Measurements from ENCODE around the gene MPV17L2. TPM values are rescaled to one million over a fixed set of nuclear protein-coding genes. Genes with fewer than 3 reads are reported as not detected.
A peak's percentile ranks its signal among the peaks of the same experiment; 100 is the strongest.

MPV17L2 gene
- total RNA-seq: 8.7 and 9.5 TPM in 2 replicates

GRCh38 chr19:18192673-18193387 is at the start of gene MPV17L2:
Gene MPV17L2, plus strand, starts transcription at chr19:18193218. Its CDS starts 64 bp downstream, at chr19:18193282.
- peak within 1 kb of the TSS; percentile 71 for H3K4me3 ChIP-seq (ENCODE audit: low read depth, low read length)
- no peak for TF ChIP-seq CTCF (IDR thresholded peaks at IDR 0.05; ENCODE audit: insufficient read depth, low read length, severe bottlenecking)
- H3K36me3 ChIP-seq (ENCODE audit: control insufficient read depth, insufficient read depth, low read length): peaks cover 5% of the 10 kb centered on the region
- H3K27me3 ChIP-seq (ENCODE audit: control insufficient read depth, insufficient read depth, low read length): no peaks in the 10 kb centered on the region
- peak; percentile 99 for DNase-seq (ENCODE audit: low read depth)
- peak; percentile 89 for FAIRE-seq

GRCh38 chr19:18143902-18144301 is 49.1 kb upstream of the MPV17L2 start:
- Histone ChIP-seq H3K36me3 (ENCODE audit: control insufficient read depth, insufficient read depth, low read length) (peaks cover 17% of the 10 kb centered on the region), H3K4me3 (ENCODE audit: low read depth, low read length) (no peak overlapping the region), H3K27me3 (ENCODE audit: control insufficient read depth, insufficient read depth, low read length) (no peaks in the 10 kb centered on the region)
- no peak for DNase-seq (ENCODE audit: low read depth)
- no peak for FAIRE-seq
- TF ChIP-seq CTCF (IDR thresholded peaks at IDR 0.05; ENCODE audit: insufficient read depth, low read length, severe bottlenecking): no peak

- no peaks in the 10 kb centered on the region for H3K27me3 ChIP-seq (ENCODE audit: control insufficient read depth, insufficient read depth, low read length)
- peaks cover 17% of the 10 kb centered on the region for H3K36me3 ChIP-seq (ENCODE audit: control insufficient read depth, insufficient read depth, low read length)
- no peak for TF ChIP-seq CTCF (IDR thresholded peaks at IDR 0.05; ENCODE audit: insufficient read depth, low read length, severe bottlenecking)
- H3K4me3 ChIP-seq (ENCODE audit: low read depth, low read length): no peak overlapping the region
- FAIRE-seq (no peak), DNase-seq (ENCODE audit: low read depth) (no peak)
Observed at GRCh38 chr19:18144361-18144760, 48.7 kb upstream of the MPV17L2 start.

- FAIRE-seq (no peak), DNase-seq (ENCODE audit: low read depth) (no peak)
- no peak overlapping the region for H3K4me3 ChIP-seq (ENCODE audit: low read depth, low read length)
- peaks cover 17% of the 10 kb centered on the region for H3K36me3 ChIP-seq (ENCODE audit: control insufficient read depth, insufficient read depth, low read length)
- no peak for TF ChIP-seq CTCF (IDR thresholded peaks at IDR 0.05; ENCODE audit: insufficient read depth, low read length, severe bottlenecking)
- no peaks in the 10 kb centered on the region for H3K27me3 ChIP-seq (ENCODE audit: control insufficient read depth, insufficient read depth, low read length)
Observed at GRCh38 chr19:18144906-18145305, 48.1 kb upstream of the MPV17L2 start.

- peaks cover 17% of the 10 kb centered on the region for H3K36me3 ChIP-seq (ENCODE audit: control insufficient read depth, insufficient read depth, low read length)
- FAIRE-seq (no peak), DNase-seq (ENCODE audit: low read depth) (no peak)
- no peak for TF ChIP-seq CTCF (IDR thresholded peaks at IDR 0.05; ENCODE audit: insufficient read depth, low read length, severe bottlenecking)
- H3K4me3 ChIP-seq (ENCODE audit: low read depth, low read length): no peak overlapping the region
- H3K27me3 ChIP-seq (ENCODE audit: control insufficient read depth, insufficient read depth, low read length): no peaks in the 10 kb centered on the region
Observed at GRCh38 chr19:18145391-18145999, 47.5 kb upstream of the MPV17L2 start.
